H1 (cell line): ENCODE data around the gene STT3B. TPM values are rescaled to one million over a fixed set of nuclear protein-coding genes. Genes with fewer than 3 reads are reported as not detected.

ENCODE experiments used
- CTCF ChIA-PET: fragments of 300-600 bp; sonication (Branson Sonifier 250); formaldehyde crosslinking; loops from one replicate; lab custom pipeline; 2021; ENCODE audit not compliant: partially characterized antibody; lab: Charles Lee
- POLR2A ChIA-PET: fragments of 300-600 bp; sonication (Branson Sonifier 250); formaldehyde crosslinking; loops from one replicate; lab custom pipeline; 2021; ENCODE audit warnings: inconsistent platforms; ENCODE audit not compliant: partially characterized antibody; lab: Charles Lee
- DNase-seq, 2 experiments: peaks; one replicate each; pipeline versions ENCODE4 v3.0.0 to v3.0.0-alpha.2; 2010 to 2022; ENCODE audit warnings: low spot score in 2 of 2, low read depth in 1 of 2, mixed read lengths in 1 of 2
- FAIRE-seq: peaks from 2 replicates; lab custom pipeline; 2011; peaks lifted over from hg19 to GRCh38; lab: Jason Lieb, UNC
- H2AFZ ChIP-seq: 2 replicates; pipeline ENCODE4 v1.8.1; 2012; ENCODE audit warnings: low read length, inconsistent platforms
- H2AK5ac ChIP-seq: 2 replicates; pipeline ENCODE4 v1.6.1; 2013; ENCODE audit warnings: low read depth, low read length
- H2BK120ac ChIP-seq: replicated peaks from 2 replicates; pipeline ENCODE3; 2013; ENCODE audit warnings: low read depth, low read length, inconsistent platforms
- H2BK12ac ChIP-seq: 2 replicates; pipeline ENCODE4 v1.6.1; 2013; ENCODE audit warnings: low read depth, low read length
- H2BK15ac ChIP-seq: 2 replicates; pipeline ENCODE4 v1.6.1; 2013; ENCODE audit warnings: low read length
- H2BK20ac ChIP-seq: 2 replicates; pipeline ENCODE4 v1.6.1; 2013; ENCODE audit warnings: low read length
- H2BK5ac ChIP-seq: 2 replicates; pipeline ENCODE4 v1.6.1; 2013; ENCODE audit warnings: low read depth, low read length
- H3K14ac ChIP-seq: 2 replicates; pipeline ENCODE4 v1.6.1; 2013; ENCODE audit warnings: inconsistent platforms; ENCODE audit not compliant: insufficient read length
- H3K18ac ChIP-seq: 2 replicates; pipeline ENCODE4 v1.6.1; 2013; ENCODE audit warnings: low read length; ENCODE audit errors: extremely low read depth
- H3K23ac ChIP-seq: 2 replicates; pipeline ENCODE4 v1.6.1; 2013; ENCODE audit warnings: inconsistent platforms; ENCODE audit not compliant: insufficient read length
- H3K23me2 ChIP-seq: 2 replicates; pipeline ENCODE4 v1.6.1; 2013; ENCODE audit warnings: low read depth, low read length
- H3K27ac ChIP-seq: 2 replicates; pipeline ENCODE4 v1.6.1; 2011; ENCODE audit warnings: low read depth, low read length, inconsistent platforms
- H3K27me3 ChIP-seq, 4 experiments: replicated peaks in 1 of 4; 1 replicate in 1 of 4; 2 replicates in 3 of 4; pipeline versions ENCODE4 v1.6.1 to v1.8.1; 2011 to 2013; ENCODE audit warnings: low read length in 3 of 4, mild to moderate bottlenecking in 3 of 4, inconsistent platforms in 2 of 4, mixed read lengths in 2 of 4, moderate library complexity in 1 of 4; ENCODE audit not compliant: control insufficient read depth in 3 of 4, insufficient read depth in 3 of 4; ENCODE audit errors: extremely low read depth in 1 of 4
- H3K36me3 ChIP-seq, 4 experiments: 2 replicates each; pipeline versions ENCODE4 v1.6.1 to v1.8.1; 2011 to 2013; ENCODE audit warnings: mild to moderate bottlenecking in 4 of 4, low read length in 3 of 4, moderate library complexity in 2 of 4, control low read depth in 1 of 4, inconsistent platforms in 1 of 4; ENCODE audit not compliant: insufficient read depth in 4 of 4, control insufficient read depth in 2 of 4
- H3K4ac ChIP-seq: replicated peaks from 2 replicates; pipeline ENCODE3; 2013; ENCODE audit warnings: low read length, low read depth, mixed read lengths, inconsistent platforms; ENCODE audit not compliant: insufficient read length
- H3K4me1 ChIP-seq, 4 experiments: replicated peaks in 1 of 4; 1 replicate in 1 of 4; 2 replicates in 3 of 4; pipeline versions ENCODE4 v1.6.1 to v1.8.1; 2011 to 2013; ENCODE audit warnings: low read length in 3 of 4, inconsistent platforms in 2 of 4, mixed read lengths in 1 of 4; ENCODE audit not compliant: insufficient read depth in 4 of 4, control insufficient read depth in 3 of 4
- H3K4me2 ChIP-seq, 2 experiments: 2 replicates each; pipeline versions ENCODE4 v1.6.1 to v1.8.1; 2011 to 2013; ENCODE audit warnings: low read depth in 2 of 2, low read length in 2 of 2, control low read depth in 1 of 2, inconsistent platforms in 1 of 2, mild to moderate bottlenecking in 1 of 2; ENCODE audit not compliant: insufficient read depth in 1 of 2
- H3K4me3 ChIP-seq, 4 experiments: fragments of 200-600, 300-600 bp in 1 of 4; sonication (generic), shearing (Covaris generic), sonication (Bioruptor Twin) in 1 of 4; 2 replicates each; pipeline versions ENCODE4 v1.5.1 to v1.8.1; 2011 to 2016; ENCODE audit warnings: low read length in 4 of 4, low read depth in 3 of 4, control low read depth in 2 of 4, inconsistent platforms in 2 of 4, mild to moderate bottlenecking in 2 of 4, mixed read lengths in 1 of 4, moderate library complexity in 1 of 4; ENCODE audit not compliant: insufficient read depth in 2 of 4; ENCODE audit errors: extremely low read depth in 1 of 4
- H3K56ac ChIP-seq: replicated peaks from 2 replicates; pipeline ENCODE3; 2013; ENCODE audit warnings: low read depth, mild to moderate bottlenecking, mixed read lengths, low read length, inconsistent platforms; ENCODE audit not compliant: insufficient read length
- H3K79me1 ChIP-seq: 2 replicates; pipeline ENCODE4 v1.6.1; 2013; ENCODE audit warnings: low read depth, low read length, control low read depth
- H3K79me2 ChIP-seq, 2 experiments: 2 replicates each; pipeline versions ENCODE4 v1.6.1 to v1.8.1; 2012 to 2013; ENCODE audit warnings: low read length in 2 of 2, mild to moderate bottlenecking in 2 of 2, inconsistent platforms in 1 of 2; ENCODE audit not compliant: insufficient read depth in 2 of 2, control insufficient read depth in 1 of 2
- H3K9ac ChIP-seq, 4 experiments: replicated peaks in 1 of 4; 1 replicate in 1 of 4; 2 replicates in 3 of 4; pipeline versions ENCODE4 v1.6.1 to v1.8.1; 2011 to 2013; ENCODE audit warnings: low read depth in 3 of 4, low read length in 3 of 4, control low read depth in 2 of 4, mild to moderate bottlenecking in 2 of 4, moderate library complexity in 2 of 4, inconsistent platforms in 1 of 4; ENCODE audit errors: extremely low read depth in 1 of 4
- H3K9me3 ChIP-seq, 2 experiments: 2 replicates each; pipeline versions ENCODE4 v1.6.1 to v1.8.1; 2012 to 2013; ENCODE audit warnings: mild to moderate bottlenecking in 2 of 2, moderate library complexity in 2 of 2, control low read depth in 1 of 2, inconsistent platforms in 1 of 2, low read depth in 1 of 2, low read length in 1 of 2, mixed read lengths in 1 of 2; ENCODE audit not compliant: insufficient read depth in 2 of 2
- H4K20me1 ChIP-seq, 2 experiments: replicated peaks in 1 of 2; 2 replicates each; pipeline versions ENCODE3 to v1.8.1; 2011 to 2013; ENCODE audit warnings: inconsistent platforms in 2 of 2, low read length in 2 of 2, mild to moderate bottlenecking in 1 of 2; ENCODE audit not compliant: insufficient read depth in 2 of 2, control insufficient read depth in 1 of 2
- H4K5ac ChIP-seq: 2 replicates; pipeline ENCODE4 v1.6.1; 2013; ENCODE audit warnings: low read length, low read depth, mixed read lengths, inconsistent platforms; ENCODE audit not compliant: insufficient read length
- H4K8ac ChIP-seq: 2 replicates; pipeline ENCODE4 v1.8.0; 2013; ENCODE audit warnings: mild to moderate bottlenecking, moderate library complexity, low read length, inconsistent platforms; ENCODE audit not compliant: insufficient read depth; ENCODE audit errors: extremely low read depth
- H4K91ac ChIP-seq: replicated peaks from 2 replicates; pipeline ENCODE3; 2013; ENCODE audit warnings: low read length, mixed read lengths, inconsistent platforms; ENCODE audit not compliant: insufficient read length
- NANOG ChIP-seq: IDR thresholded peaks from 2 replicates; pipeline ENCODE4 v1.6.1; 2011; ENCODE audit warnings: low read length, low read depth, mild to moderate bottlenecking, inconsistent platforms; ENCODE audit not compliant: insufficient read depth, poor library complexity, severe bottlenecking
- RAD21 ChIP-seq, 2 experiments: IDR thresholded peaks in 1 of 2; conservative IDR thresholded peaks in 1 of 2; 2 replicates each; pipeline ENCODE4 v1.6.1; 2011; ENCODE audit warnings: low read depth in 2 of 2, low read length in 2 of 2, improper control_type of control experiment in 1 of 2, inconsistent platforms in 1 of 2, mild to moderate bottlenecking in 1 of 2, moderate library complexity in 1 of 2
- RBBP5 ChIP-seq: IDR thresholded peaks from 2 replicates; pipeline ENCODE4 v1.7.1; 2012; ENCODE audit warnings: low read depth, mild to moderate bottlenecking, inconsistent platforms, low read length, moderate library complexity, borderline replicate concordance
- TCF12 ChIP-seq: IDR thresholded peaks from 2 replicates; pipeline ENCODE4 v1.6.1; 2011; ENCODE audit warnings: low read depth, mild to moderate bottlenecking, low read length
- YY1 ChIP-seq: IDR thresholded peaks from 2 replicates; pipeline ENCODE4 v1.6.1; 2011; ENCODE audit warnings: low read depth, mild to moderate bottlenecking, low read length
- ZNF274 ChIP-seq: IDR thresholded peaks from 2 replicates; pipeline ENCODE4 v1.7.0; 2012; ENCODE audit warnings: low read length, borderline replicate concordance; ENCODE audit errors: extremely low read depth
- WGBS, 2 experiments: shearing (Covaris generic) in 1 of 2; methylation state at CpG; one replicate each; pipeline versions ENCODE4 v1.1.6 to v1.1.7; 2013 to 2015; ENCODE audit warnings: low lambda C conversion rate in 2 of 2, mixed read lengths in 2 of 2, inconsistent platforms in 1 of 2, low coverage in 1 of 2, missing lambda C conversion rate in 1 of 2; ENCODE audit not compliant: insufficient replicate concordance in 2 of 2, insufficient coverage in 1 of 2, insufficient read length in 1 of 2; ENCODE audit errors: extremely low coverage in 1 of 2, missing lambda C conversion rate in 1 of 2; 5-methylcytosine and 5-hydroxymethylcytosine counted together
- polyA plus RNA-seq, 7 experiments: library from polyadenylated mRNA; depleted of rRNA in 3 of 7; stranded (reverse) in 5 of 7; unstranded in 2 of 7; fragments of >200 nt in 5 of 7; fragments of 200-250 nt in 2 of 7; gene quantifications; 1 replicate in 5 of 7; 2 replicates in 1 of 7; 4 replicates in 1 of 7; pipeline versions ENCODE4 v1.2.1 to v1.2.3, GENCODE V29; 2011 to 2013; ENCODE audit warnings: missing spikeins in 2 of 7, mixed read lengths in 2 of 7
- total RNA-seq: library from RNA; stranded (reverse); fragmentation: NEBNext Ultra II Directional; extraction: Animal tissue kit (Norgen Biotek cat#: 25700); gene quantifications from 2 replicates; pipeline ENCODE4 v1.2.1, GENCODE V29; 2021
- TF ChIP-seq, protein P1 (sequence below): IDR thresholded peaks from 2 replicates; pipeline ENCODE4 v1.6.1; 2011; ENCODE audit warnings: low read depth, mild to moderate bottlenecking, low read length; ENCODE audit not compliant: insufficient read depth
- TF ChIP-seq, protein P2 (sequence below): IDR thresholded peaks from 2 replicates; pipeline ENCODE4 v1.6.1; 2012; ENCODE audit warnings: inconsistent platforms

The STT3B gene
- total and polyA plus RNA-seq, 2 of the 8 experiments (the other 6 are each of a cell fraction or from before 2014, with no cell fraction given): 43.5 to 134 TPM

DNA sequence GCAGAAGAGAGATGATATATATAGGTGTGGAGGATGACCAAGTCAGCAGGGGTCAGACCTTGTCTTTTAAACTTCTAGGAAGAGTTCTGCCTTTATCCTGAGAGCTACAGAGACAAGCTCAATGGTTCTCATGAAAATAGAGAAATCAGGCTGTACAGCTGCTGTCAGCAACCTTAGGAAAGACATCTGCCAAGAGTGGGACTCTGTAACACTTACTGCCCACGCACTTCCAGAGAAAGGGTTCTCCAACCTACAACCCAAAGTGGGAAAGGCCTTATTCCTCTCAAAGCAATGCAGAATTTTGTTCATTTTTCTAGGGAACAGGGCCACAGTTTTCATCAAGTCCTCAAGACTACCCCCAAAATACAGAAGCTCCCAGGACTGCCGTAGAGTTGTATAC lies 138.7 kb downstream of the STT3B start:
- Histone ChIP-seq H3K4me1 (no peaks in the 10 kb centered on the region), H3K4me2 (no peak overlapping the region), H3K9me3 (no peaks in the 10 kb centered on the region), H3K4me3 (no peak overlapping the region), H3K23me2 (no peaks in the 10 kb centered on the region), H2BK20ac (no peak overlapping the region), H2BK5ac (no peak overlapping the region), H3K27ac (no peak overlapping the region), H3K27me3 (no peaks in the 10 kb centered on the region), H4K5ac (no peak overlapping the region), H2BK15ac (no peak overlapping the region), H2BK12ac (no peak overlapping the region), H3K23ac (no peak overlapping the region), H4K8ac (no peak overlapping the region), H3K36me3 (peaks cover 0 to 13% (median 4%) of the 10 kb centered on the region in 4 experiments; a peak in 5 of 8 replicates), H2AFZ (no peak overlapping the region), H3K18ac (no peak overlapping the region), H3K79me1 (no peaks in the 10 kb centered on the region; the same call in 1 of the 2 replicates), H3K4ac (no peak overlapping the region), H4K20me1 (peaks cover 0 to 2% of the 10 kb centered on the region in 2 experiments), H3K56ac (no peak overlapping the region), H4K91ac (no peak overlapping the region), H2AK5ac (no peak overlapping the region), H3K9ac (no peak overlapping the region), H2BK120ac (no peak overlapping the region), H3K14ac (no peak overlapping the region), H3K79me2 (no peaks in the 10 kb centered on the region)
- ChIA-PET CTCF (interaction anchor here (0.7 to 2.2 kb wide), 3 partner anchors 10 to 97 kb away, joined by 3 to 4 read pairs (median 3); no protein-coding TSS in a partner anchor), POLR2A (no interaction called here)
- DNase-seq: no peak
- WGBS, 2 experiments: 88% methylated on average over 2 of the region's 2 CpGs; no CpG with 5 or more reads in 1 of the 2 experiments
- FAIRE-seq: no peak
- TF ChIP-seq RAD21 (IDR thresholded peaks at IDR 0.05 in 1 of 2, conservative IDR thresholded peaks at IDR 0.05 in 1 of 2; ENCODE audit: low read depth in 2 of 2, low read length in 2 of 2) (no peak), NANOG (no peak), YY1 (no peak), ZNF274 (no peak), RBBP5 (no peak), TCF12 (no peak)
- TF ChIP-seq, protein P1, sequence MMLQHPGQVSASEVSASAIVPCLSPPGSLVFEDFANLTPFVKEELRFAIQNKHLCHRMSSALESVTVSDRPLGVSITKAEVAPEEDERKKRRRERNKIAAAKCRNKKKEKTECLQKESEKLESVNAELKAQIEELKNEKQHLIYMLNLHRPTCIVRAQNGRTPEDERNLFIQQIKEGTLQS: no peak
- TF ChIP-seq, protein P2, sequence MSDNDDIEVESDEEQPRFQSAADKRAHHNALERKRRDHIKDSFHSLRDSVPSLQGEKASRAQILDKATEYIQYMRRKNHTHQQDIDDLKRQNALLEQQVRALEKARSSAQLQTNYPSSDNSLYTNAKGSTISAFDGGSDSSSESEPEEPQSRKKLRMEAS: no peak
